Peyer's patch (tissue), 4 donors: ENCODE data around the gene KCNJ6.

Source experiments
- POLR2A ChIP-seq, 2 donors: fragments of 450-650 bp; IDR thresholded peaks; one replicate each; pipeline ENCODE4 v1.5.1; 2017; ENCODE audit warnings: antibody characterized with exemption in 2 of 2, mild to moderate bottlenecking in 2 of 2, moderate library complexity in 2 of 2
- TF ChIP-seq, protein P1 (sequence below), 6 experiments: fragments of 450-650 bp in 4 of 6; fragments of 200-600 bp in 2 of 6; sonication (generic) in 1 of 6; IDR thresholded peaks; one replicate each; pipeline ENCODE4 v1.5.1; 2017 to 2019; ENCODE audit warnings: antibody characterized with exemption in 6 of 6, mild to moderate bottlenecking in 3 of 6, moderate library complexity in 1 of 6

DNA sequence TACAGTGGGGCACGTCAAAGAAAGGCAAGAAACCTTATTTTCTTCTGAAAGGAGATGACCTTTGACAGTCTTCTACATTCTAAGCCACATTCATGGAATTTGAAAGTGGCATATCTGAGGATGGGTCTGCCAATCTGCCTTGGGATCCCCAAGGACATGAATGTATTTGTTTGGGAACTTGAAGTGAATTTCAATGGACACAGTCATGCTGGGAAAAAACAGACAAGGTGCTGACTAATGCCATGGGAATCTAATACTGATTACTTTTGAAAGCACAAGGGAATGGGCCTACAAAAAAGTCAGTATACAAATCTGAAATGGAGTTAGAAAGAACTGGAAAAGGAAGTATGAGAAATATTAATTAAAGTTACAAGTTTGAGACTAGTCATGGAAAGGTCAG lies 128.8 kb downstream of the KCNJ6 start:
- TF ChIP-seq, protein P1, sequence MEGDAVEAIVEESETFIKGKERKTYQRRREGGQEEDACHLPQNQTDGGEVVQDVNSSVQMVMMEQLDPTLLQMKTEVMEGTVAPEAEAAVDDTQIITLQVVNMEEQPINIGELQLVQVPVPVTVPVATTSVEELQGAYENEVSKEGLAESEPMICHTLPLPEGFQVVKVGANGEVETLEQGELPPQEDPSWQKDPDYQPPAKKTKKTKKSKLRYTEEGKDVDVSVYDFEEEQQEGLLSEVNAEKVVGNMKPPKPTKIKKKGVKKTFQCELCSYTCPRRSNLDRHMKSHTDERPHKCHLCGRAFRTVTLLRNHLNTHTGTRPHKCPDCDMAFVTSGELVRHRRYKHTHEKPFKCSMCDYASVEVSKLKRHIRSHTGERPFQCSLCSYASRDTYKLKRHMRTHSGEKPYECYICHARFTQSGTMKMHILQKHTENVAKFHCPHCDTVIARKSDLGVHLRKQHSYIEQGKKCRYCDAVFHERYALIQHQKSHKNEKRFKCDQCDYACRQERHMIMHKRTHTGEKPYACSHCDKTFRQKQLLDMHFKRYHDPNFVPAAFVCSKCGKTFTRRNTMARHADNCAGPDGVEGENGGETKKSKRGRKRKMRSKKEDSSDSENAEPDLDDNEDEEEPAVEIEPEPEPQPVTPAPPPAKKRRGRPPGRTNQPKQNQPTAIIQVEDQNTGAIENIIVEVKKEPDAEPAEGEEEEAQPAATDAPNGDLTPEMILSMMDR (IDR thresholded peaks at IDR 0.05): no peak
- TF ChIP-seq POLR2A (IDR thresholded peaks at IDR 0.05): no peak
